Upper lobe of left lung (tissue), 6 donors: ENCODE measurements around the gene CTNNA1. TPM values are rescaled to one million over a fixed set of nuclear protein-coding genes. Genes with fewer than 3 reads are reported as not detected.
A peak's percentile ranks its signal among the peaks of the same experiment; 100 is the strongest.
"Not testable (repeated sequence)": the region's sequence is repeated elsewhere in the genome, so short reads cannot be mapped to it uniquely, and the experiment has no call there.

Experiments
- ATAC-seq, 2 donors: fragments of 200-7000 bp; cut with Tn5 transposase; one replicate each; pipeline ENCODE4 v1.9.1; 2022; ENCODE audit warnings: mild to moderate bottlenecking in 2 of 2, moderate library complexity in 2 of 2; ENCODE audit not compliant: low FRiP score in 2 of 2
- DNase-seq, 2 donors: peaks; one replicate each; pipeline ENCODE4 v3.0.0-alpha.2; 2019 to 2020
- H3K27ac ChIP-seq, 4 donors: fragments of 200-600 bp; sonication (generic); one replicate each; pipeline ENCODE4 v1.5.1; 2016 to 2019
- H3K27me3 ChIP-seq, 4 donors: fragments of 200-600 bp; sonication (generic); one replicate each; pipeline ENCODE4 v1.5.1; 2017 to 2019
- H3K36me3 ChIP-seq, 4 donors: fragments of 200-600 bp; sonication (generic); one replicate each; pipeline ENCODE4 v1.5.1; 2016 to 2019
- H3K4me1 ChIP-seq, 4 donors: fragments of 200-600 bp; sonication (generic); one replicate each; pipeline ENCODE4 v1.5.1; 2018 to 2019
- H3K4me3 ChIP-seq, 4 donors: fragments of 200-600 bp; sonication (generic); one replicate each; pipeline ENCODE4 v1.5.1; 2017 to 2019; ENCODE audit warnings: mild to moderate bottlenecking in 2 of 4, moderate library complexity in 1 of 4
- H3K9me3 ChIP-seq, 4 donors: fragments of 200-600 bp; sonication (generic); one replicate each; pipeline ENCODE4 v1.5.1; 2018 to 2019
- CTCF ChIP-seq, 6 experiments: fragments of 450-650 bp in 4 of 6; fragments of 200-600 bp in 2 of 6; sonication (generic) in 2 of 6; IDR thresholded peaks; one replicate each; pipeline ENCODE4 v1.5.1; 2016 to 2019; ENCODE audit warnings: antibody characterized with exemption in 6 of 6
- EP300 ChIP-seq, 4 donors: sonication (generic); formaldehyde crosslinking; IDR thresholded peaks; one replicate each; pipeline ENCODE4 v1.5.1; 2017; ENCODE audit warnings: antibody characterized with exemption in 4 of 4, control low read depth in 2 of 4
- POLR2A ChIP-seq, 4 donors: fragments of 450-650 bp; IDR thresholded peaks; one replicate each; pipeline ENCODE4 v1.5.1; 2016 to 2017; ENCODE audit warnings: antibody characterized with exemption in 4 of 4, mild to moderate bottlenecking in 2 of 4
- POLR2AphosphoS5 ChIP-seq, 2 donors: sonication (generic); formaldehyde crosslinking; IDR thresholded peaks; one replicate each; pipeline ENCODE4 v1.5.1; 2017; ENCODE audit warnings: antibody characterized with exemption in 2 of 2
- WGBS, 2 donors: methylation state at CpG; one replicate each; pipeline ENCODE4 v1.1.5; 2017 to 2018; 5-methylcytosine and 5-hydroxymethylcytosine counted together
- total RNA-seq, 6 donors: library from RNA; depleted of rRNA in 4 of 6; stranded (reverse); fragments of >200 nt in 4 of 6; gene quantifications; one replicate each; pipeline versions ENCODE4 v1.1.0 to v1.2.1, GENCODE V29; 2016 to 2021
- donor health status: DM: no; HTN: no; CAD: no; lungs with moderate emphysema.
- donor health status: DM: no; HTN: yes; CAD: no; lungs with severe emphysema.

Gene CTNNA1
- total RNA-seq, 6 donors from 2014 or later: 352 to 505 (median 415) TPM

GRCh38 chr5:138738399-138738798 is 14.8 kb upstream of the CTNNA1 start:
- ATAC-seq: no peak
- Histone ChIP-seq H3K27ac (no peak overlapping the region), H3K4me3 (no peak overlapping the region), H3K4me1 (peaks cover 0 to 15% (median 6%) of the 10 kb centered on the region in 4 donors), H3K27me3 (no peaks in the 10 kb centered on the region), H3K36me3 (no peaks in the 10 kb centered on the region), H3K9me3 (no peaks in the 10 kb centered on the region)
- TF ChIP-seq POLR2AphosphoS5 (IDR thresholded peaks at IDR 0.05): no peak
- TF ChIP-seq POLR2A (IDR thresholded peaks at IDR 0.05): no peak
- no peak for TF ChIP-seq CTCF (IDR thresholded peaks at IDR 0.05)
- TF ChIP-seq EP300 (IDR thresholded peaks at IDR 0.05): no peak
- WGBS, 2 donors: 74% methylated on average over 4 of the region's 4 CpGs
- DNase-seq: no peak

- no peak overlapping the region for H3K27ac ChIP-seq
- TF ChIP-seq POLR2AphosphoS5 (IDR thresholded peaks at IDR 0.05): no peak
- TF ChIP-seq POLR2A (IDR thresholded peaks at IDR 0.05): no peak
- no peak for TF ChIP-seq EP300 (IDR thresholded peaks at IDR 0.05)
- no peak for TF ChIP-seq CTCF (IDR thresholded peaks at IDR 0.05)
- 97 to 100% methylated on average over 1 of the region's 1 CpG for WGBS, 2 donors
- ATAC-seq: no peak
- peaks cover 0 to 15% (median 6%) of the 10 kb centered on the region in 4 donors for H3K4me1 ChIP-seq
- H3K27me3 ChIP-seq: no peaks in the 10 kb centered on the region
- H3K36me3 ChIP-seq: no peaks in the 10 kb centered on the region
- H3K9me3 ChIP-seq: no peaks in the 10 kb centered on the region
- H3K4me3 ChIP-seq: no peak overlapping the region
- no peak for DNase-seq
Observed at GRCh38 chr5:138739938-138740337, 13.3 kb upstream of the CTNNA1 start.

GRCh38 chr5:138743484-138743883 is 9.7 kb upstream of the CTNNA1 start:
- H3K27ac ChIP-seq: no peak overlapping the region
- ATAC-seq (no peak), DNase-seq (no peak)
- H3K4me3 ChIP-seq: no peak overlapping the region
- H3K9me3 ChIP-seq: no peaks in the 10 kb centered on the region
- H3K4me1 ChIP-seq: peaks cover 0 to 15% (median 6%) of the 10 kb centered on the region in 4 donors
- TF ChIP-seq CTCF (IDR thresholded peaks at IDR 0.05) (no peak), POLR2AphosphoS5 (IDR thresholded peaks at IDR 0.05) (no peak), POLR2A (IDR thresholded peaks at IDR 0.05) (no peak), EP300 (IDR thresholded peaks at IDR 0.05) (no peak)
- no peaks in the 10 kb centered on the region for H3K27me3 ChIP-seq
- 88 to 94% methylated on average over 4 of the region's 4 CpGs for WGBS, 2 donors
- no peaks in the 10 kb centered on the region for H3K36me3 ChIP-seq

GRCh38 chr5:138745268-138745667 is 8.0 kb upstream of the CTNNA1 start:
- peak in 1 of 2 donors; percentile 28 for TF ChIP-seq POLR2AphosphoS5 (IDR thresholded peaks at IDR 0.05)
- TF ChIP-seq POLR2A (IDR thresholded peaks at IDR 0.05): no peak
- TF ChIP-seq CTCF (IDR thresholded peaks at IDR 0.05): no peak
- peak in 2 of 4 donors; percentile 54 to 84 for TF ChIP-seq EP300 (IDR thresholded peaks at IDR 0.05)
- H3K4me1 ChIP-seq: peaks cover 0 to 15% (median 6%) of the 10 kb centered on the region in 4 donors
- H3K9me3 ChIP-seq: no peaks in the 10 kb centered on the region
- ATAC-seq: peak in 1 of 2 donors; percentile 80
- H3K36me3 ChIP-seq: no peaks in the 10 kb centered on the region
- 64 to 82% methylated on average over 6 of the region's 6 CpGs for WGBS, 2 donors
- H3K27ac ChIP-seq: peak overlapping the region in 1 of 4 donors; percentile 20
- H3K4me3 ChIP-seq: no peak overlapping the region
- no peaks in the 10 kb centered on the region for H3K27me3 ChIP-seq
- peak in 1 of 2 donors; percentile 84 for DNase-seq

- WGBS, 2 donors: 77 to 82% methylated on average over 6 of the region's 6 CpGs
- no peaks in the 10 kb centered on the region for H3K9me3 ChIP-seq
Observed at GRCh38 chr5:138748630-138749081, 4.6 kb upstream of the CTNNA1 start.

GRCh38 chr5:138751344-138751743 is 1.9 kb upstream of the CTNNA1 start:
- not testable (repeated sequence) for H3K36me3 ChIP-seq, H3K27ac ChIP-seq, H3K27me3 ChIP-seq, ATAC-seq, H3K4me3 ChIP-seq, DNase-seq, H3K9me3 ChIP-seq
- 92% methylated on average over 2 of the region's 2 CpGs for WGBS, 2 donors
- peaks cover 14 to 27% (median 18%) of the 10 kb centered on the region in 4 donors for H3K4me1 ChIP-seq

More at GRCh38 chr5:138748630-138749081, 4.6 kb upstream of the CTNNA1 start:
- H3K27me3 ChIP-seq: no peaks in the 10 kb centered on the region
- H3K4me1 ChIP-seq: peaks cover 0 to 10% (median 0%) of the 10 kb centered on the region in 4 donors
- peak in 1 of 2 donors; percentile 23 for ATAC-seq
- no peaks in the 10 kb centered on the region for H3K36me3 ChIP-seq
- H3K27ac ChIP-seq: no peak overlapping the region
- DNase-seq: peak in 1 of 2 donors; percentile 58
- no peak for TF ChIP-seq EP300 (IDR thresholded peaks at IDR 0.05)
- no peak for TF ChIP-seq CTCF (IDR thresholded peaks at IDR 0.05)
- TF ChIP-seq POLR2A (IDR thresholded peaks at IDR 0.05): no peak
- H3K4me3 ChIP-seq: no peak overlapping the region
